VCaP (cell line): ENCODE measurements around the gene KPTN.

Source experiments
- H3K27ac ChIP-seq: fragments of 450-650 bp; 2 replicates; pipeline ENCODE4 v1.5.1; 2017
- CTCF ChIP-seq: fragments of 450-650 bp; conservative IDR thresholded peaks from 2 replicates; pipeline ENCODE4 v1.5.1; 2017; ENCODE audit warnings: mild to moderate bottlenecking, moderate library complexity

The KPTN gene

DNA sequence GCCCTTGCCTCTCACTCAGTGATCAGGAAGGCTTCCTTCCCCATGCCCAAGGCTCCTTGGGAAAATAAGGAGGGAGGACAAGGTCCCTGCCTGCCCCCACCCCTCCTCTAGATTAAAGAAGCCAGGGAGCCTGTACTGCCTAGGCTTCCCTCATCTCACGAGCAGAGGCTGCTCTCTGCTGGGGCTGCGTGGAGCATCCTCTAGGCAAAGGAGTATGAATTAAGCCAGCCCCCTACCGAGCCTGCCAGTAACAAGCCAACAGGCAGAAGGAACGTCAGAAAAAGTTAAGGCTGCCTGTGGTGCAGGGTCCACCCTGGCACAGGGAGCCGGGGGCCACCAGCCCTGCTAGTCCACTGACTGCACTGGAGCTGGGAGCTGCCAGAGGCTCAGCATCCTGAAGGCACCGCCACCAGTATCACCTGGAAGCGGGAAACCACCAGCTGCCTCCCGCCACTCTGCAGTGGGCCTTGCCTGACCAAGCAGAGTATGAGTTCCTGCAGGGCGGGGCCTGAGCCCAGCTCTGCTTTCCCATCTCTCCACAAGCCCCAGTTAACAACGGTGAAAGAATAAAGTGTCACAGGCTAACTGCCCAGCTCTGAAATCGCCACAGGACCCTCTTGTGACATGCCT is 24.0 kb upstream of the KPTN start:
- no peak for TF ChIP-seq CTCF
- H3K27ac ChIP-seq = peak overlapping the region; percentile 96

GRCh38 chr19:47507012-47507411 is 23.0 kb upstream of the KPTN start:
- H3K27ac ChIP-seq = peak overlapping the region; percentile 96
- no peak for TF ChIP-seq CTCF

- peak overlapping the region; percentile 96 for H3K27ac ChIP-seq
- no peak for TF ChIP-seq CTCF
These were observed 22.4 kb upstream of the KPTN start for GRCh38 chr19:47506459-47506858.

GRCh38 chr19:47505506-47505905 is 21.5 kb upstream of the KPTN start:
- TF ChIP-seq CTCF = no peak
- H3K27ac ChIP-seq = peak overlapping the region; percentile 96

- no peak for TF ChIP-seq CTCF
- peak overlapping the region; percentile 96; the same call in 1 of the 2 replicates for H3K27ac ChIP-seq
These were observed 19.8 kb upstream of the KPTN start for GRCh38 chr19:47503826-47504150.

DNA sequence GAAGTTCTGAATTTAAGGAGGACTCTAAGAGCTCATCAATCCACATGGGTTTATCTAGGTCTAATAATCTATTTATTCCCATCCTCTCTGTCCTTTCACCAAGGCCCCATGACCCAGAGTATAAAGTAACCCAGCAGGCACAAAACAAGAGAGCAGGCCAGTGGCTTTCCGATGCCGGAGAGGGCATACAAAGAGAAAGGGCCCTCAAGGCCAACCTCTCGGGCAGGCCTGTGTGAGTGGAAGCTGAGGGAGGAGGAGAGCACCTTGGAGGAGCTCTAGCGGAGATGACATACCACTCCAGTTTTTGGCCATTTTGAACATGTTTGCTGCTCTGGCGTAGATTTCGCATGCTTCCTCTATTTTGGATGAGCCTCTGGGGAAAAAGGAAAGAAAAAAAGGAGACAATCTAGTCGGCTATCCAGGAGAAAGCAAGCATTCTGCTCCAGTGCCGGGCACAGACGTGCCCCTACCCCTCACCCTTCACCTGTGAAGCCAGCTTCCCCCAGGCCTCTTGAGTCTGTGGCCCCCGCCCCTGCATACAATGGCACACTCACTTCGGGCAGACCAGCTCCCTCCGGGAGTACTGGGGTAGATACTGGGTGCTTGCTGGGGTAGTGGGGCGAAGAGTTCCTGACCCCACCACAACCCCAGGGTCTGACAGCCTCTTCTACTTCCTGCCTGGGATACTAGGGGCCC is 19.3 kb upstream of the KPTN start:
- TF ChIP-seq CTCF = no peak
- peak overlapping the region; percentile 96; the same call in 1 of the 2 replicates for H3K27ac ChIP-seq

DNA sequence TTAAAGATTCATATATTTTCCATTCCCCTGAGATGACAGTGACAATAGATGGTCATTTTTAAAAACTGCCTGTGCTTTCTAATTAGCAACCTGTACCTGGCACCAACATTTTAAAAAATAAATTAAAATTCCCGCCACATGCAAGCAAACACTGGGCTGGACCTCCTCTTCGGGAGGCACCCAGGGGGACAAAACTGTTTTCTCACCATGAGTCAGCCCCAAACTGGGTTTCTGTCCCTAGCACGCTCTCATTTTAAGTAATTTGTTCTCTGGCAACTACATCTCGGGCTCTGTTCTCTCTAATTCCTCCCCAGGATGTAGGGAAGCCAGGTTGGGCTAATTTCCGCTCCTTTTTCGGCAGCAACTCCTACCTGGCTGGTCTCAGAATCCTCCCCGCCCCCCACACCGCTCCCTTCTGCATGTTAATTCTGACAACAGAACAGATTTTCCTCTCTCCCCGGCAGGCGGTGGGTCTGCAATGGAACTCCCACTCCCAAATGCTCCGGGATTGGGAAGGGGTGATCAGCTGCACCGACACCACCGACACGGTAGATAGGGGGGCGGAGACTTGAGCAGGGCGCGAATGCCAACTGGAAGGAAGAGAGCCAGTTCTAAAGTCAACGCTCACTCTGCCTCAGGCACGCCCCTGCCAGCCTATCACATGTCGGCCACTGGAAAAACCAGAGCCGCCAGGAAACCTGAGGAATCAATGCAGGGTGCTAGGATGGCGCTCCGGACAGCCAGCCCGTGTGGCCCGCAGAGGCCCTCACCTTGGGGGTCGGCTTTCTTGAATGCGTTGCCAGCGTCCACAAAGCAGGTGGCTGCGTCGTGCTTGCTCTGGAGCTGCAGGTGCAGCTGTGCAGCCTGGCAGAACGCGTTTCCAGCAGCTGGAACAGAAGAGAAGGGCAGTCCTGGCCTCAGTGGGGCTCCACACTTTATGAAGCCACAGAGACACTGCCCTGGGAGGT is 16.1 kb upstream of the KPTN start:
- TF ChIP-seq CTCF = no peak
- peak overlapping the region; percentile 68 for H3K27ac ChIP-seq
